ENCODE results near the gene KIRREL3. TPM values are rescaled to one million over a fixed set of nuclear protein-coding genes. Genes with fewer than 3 reads are reported as not detected.

KIRREL3 gene
- total RNA-seq, 1 experiment from 2014 or later = 0.44 TPM

- Histone ChIP-seq H3K79me2 (ENCODE audit: low read length) (no peaks in the 10 kb centered on the region), H3K27me3 (ENCODE audit: low read length) (peaks cover 90% of the 10 kb centered on the region), H3K9ac (ENCODE audit: low read length) (no peak overlapping the region), H3K4me3 (ENCODE audit: low read length) (no peak overlapping the region), H3K4me2 (ENCODE audit: low read length) (no peak overlapping the region), H3K9me3 (ENCODE audit: low read length) (no peaks in the 10 kb centered on the region), H3F3A (ENCODE audit: low read length, unreplicated experiment) (no peaks in the 10 kb centered on the region), H3K27ac (ENCODE audit: low read length) (no peak overlapping the region), H3K36me3 (ENCODE audit: low read depth, low read length) (no peaks in the 10 kb centered on the region), H3K9me2 (replicated peaks; ENCODE audit: low read length) (no peaks in the 10 kb centered on the region), H4K20me1 (ENCODE audit: low read length) (no peaks in the 10 kb centered on the region), H3K4me1 (ENCODE audit: insufficient read depth, low read length) (no peaks in the 10 kb centered on the region), H2AFZ (ENCODE audit: low read length) (no peak overlapping the region)
- BruUV-seq (replicated peaks) = no TSS peak
- ATAC-seq = no peak
- CTCF ChIA-PET = no interaction called here
- intact Hi-C loops (cut with micrococcal nuclease) = no loop called here
- DNase-seq = no peak
- TF ChIP-seq EZH2 (IDR thresholded peaks at IDR 0.05; ENCODE audit: low read length, unreplicated experiment) (no peak), CTCF (conservative IDR thresholded peaks at IDR 0.05; ENCODE audit: low read depth, low read length) (no peak), EZH2phosphoT487 (IDR thresholded peaks at IDR 0.05; ENCODE audit: borderline replicate concordance, low read length) (no peak)
- POLR2A ChIA-PET (ENCODE audit: unreplicated experiment) = no interaction called here
These were observed 476.9 kb downstream of the KIRREL3 start for GRCh38 chr11:126523441-126524205.

- no peak overlapping the region for H2AFZ ChIP-seq (ENCODE audit: low read length)
- TF ChIP-seq CTCF (conservative IDR thresholded peaks at IDR 0.05; ENCODE audit: low read depth, low read length) (no peak), EZH2 (IDR thresholded peaks at IDR 0.05; ENCODE audit: low read length, unreplicated experiment) (no peak), EZH2phosphoT487 (IDR thresholded peaks at IDR 0.05; ENCODE audit: borderline replicate concordance, low read length) (no peak)
- no peak overlapping the region for H3K4me2 ChIP-seq (ENCODE audit: low read length)
- H3K36me3 ChIP-seq (ENCODE audit: low read depth, low read length) = no peaks in the 10 kb centered on the region
- peaks cover 90% of the 10 kb centered on the region for H3K27me3 ChIP-seq (ENCODE audit: low read length)
- H3K4me1 ChIP-seq (ENCODE audit: insufficient read depth, low read length) = no peaks in the 10 kb centered on the region
- POLR2A ChIA-PET (ENCODE audit: unreplicated experiment) = no interaction called here
- no peak overlapping the region for H3K27ac ChIP-seq (ENCODE audit: low read length)
- no TSS peak for BruUV-seq (replicated peaks)
- intact Hi-C loops (cut with micrococcal nuclease) = no loop called here
- no peak for DNase-seq
- no peaks in the 10 kb centered on the region for H3K9me2 ChIP-seq (replicated peaks; ENCODE audit: low read length)
- H3F3A ChIP-seq (ENCODE audit: low read length, unreplicated experiment) = no peaks in the 10 kb centered on the region
- H3K9ac ChIP-seq (ENCODE audit: low read length) = no peak overlapping the region
- no peaks in the 10 kb centered on the region for H4K20me1 ChIP-seq (ENCODE audit: low read length)
- H3K4me3 ChIP-seq (ENCODE audit: low read length) = no peak overlapping the region
- no peaks in the 10 kb centered on the region for H3K9me3 ChIP-seq (ENCODE audit: low read length)
- ATAC-seq = no peak
- CTCF ChIA-PET = no interaction called here
- no peaks in the 10 kb centered on the region for H3K79me2 ChIP-seq (ENCODE audit: low read length)
These were observed 478.0 kb downstream of the KIRREL3 start for GRCh38 chr11:126522606-126523005.

GRCh38 chr11:126522152-126522551 lies 478.4 kb downstream of the KIRREL3 start:
- H3K4me1 ChIP-seq (ENCODE audit: insufficient read depth, low read length) = no peaks in the 10 kb centered on the region
- no peak for DNase-seq
- intact Hi-C loops (cut with micrococcal nuclease) = no loop called here
- H3K79me2 ChIP-seq (ENCODE audit: low read length) = no peaks in the 10 kb centered on the region
- POLR2A ChIA-PET (ENCODE audit: unreplicated experiment) = no interaction called here
- no peaks in the 10 kb centered on the region for H3K9me3 ChIP-seq (ENCODE audit: low read length)
- peaks cover 90% of the 10 kb centered on the region for H3K27me3 ChIP-seq (ENCODE audit: low read length)
- BruUV-seq (replicated peaks) = no TSS peak
- no peaks in the 10 kb centered on the region for H3K36me3 ChIP-seq (ENCODE audit: low read depth, low read length)
- no peaks in the 10 kb centered on the region for H3K9me2 ChIP-seq (replicated peaks; ENCODE audit: low read length)
- no peaks in the 10 kb centered on the region for H3F3A ChIP-seq (ENCODE audit: low read length, unreplicated experiment)
- no peak for ATAC-seq
- peak overlapping the region; percentile 52; the same call in 1 of the 2 replicates for H2AFZ ChIP-seq (ENCODE audit: low read length)
- H3K27ac ChIP-seq (ENCODE audit: low read length) = no peak overlapping the region
- no peak for TF ChIP-seq EZH2phosphoT487 (IDR thresholded peaks at IDR 0.05; ENCODE audit: borderline replicate concordance, low read length)
- TF ChIP-seq CTCF (conservative IDR thresholded peaks at IDR 0.05; ENCODE audit: low read depth, low read length) = no peak
- no peak for TF ChIP-seq EZH2 (IDR thresholded peaks at IDR 0.05; ENCODE audit: low read length, unreplicated experiment)
- CTCF ChIA-PET = no interaction called here
- H3K4me3 ChIP-seq (ENCODE audit: low read length) = no peak overlapping the region
- H3K9ac ChIP-seq (ENCODE audit: low read length) = no peak overlapping the region
- no peaks in the 10 kb centered on the region for H4K20me1 ChIP-seq (ENCODE audit: low read length)
- no peak overlapping the region for H3K4me2 ChIP-seq (ENCODE audit: low read length)

Data from PC-3 (cell line).